A673 (cell line): ENCODE data around the gene BICC1.

Experiments
- EZH2 ChIP-seq: fragments of 200-600 bp; sonication (generic); IDR thresholded peaks from 2 replicates; pipeline ENCODE4 v1.6.1; 2017; ENCODE audit warnings: borderline replicate concordance, low read depth, mild to moderate bottlenecking, mixed read lengths, antibody characterized with exemption, low read length; ENCODE audit not compliant: poor library complexity, severe bottlenecking
- TF ChIP-seq, protein P1 (sequence below): fragments of 300-800, 200-600 bp; sonication (generic); conservative IDR thresholded peaks from 2 replicates; pipeline ENCODE4 v1.5.1; 2017; ENCODE audit warnings: low read depth, mild to moderate bottlenecking, antibody characterized with exemption, low read length, moderate library complexity, mixed read lengths

- TF ChIP-seq, protein P1, sequence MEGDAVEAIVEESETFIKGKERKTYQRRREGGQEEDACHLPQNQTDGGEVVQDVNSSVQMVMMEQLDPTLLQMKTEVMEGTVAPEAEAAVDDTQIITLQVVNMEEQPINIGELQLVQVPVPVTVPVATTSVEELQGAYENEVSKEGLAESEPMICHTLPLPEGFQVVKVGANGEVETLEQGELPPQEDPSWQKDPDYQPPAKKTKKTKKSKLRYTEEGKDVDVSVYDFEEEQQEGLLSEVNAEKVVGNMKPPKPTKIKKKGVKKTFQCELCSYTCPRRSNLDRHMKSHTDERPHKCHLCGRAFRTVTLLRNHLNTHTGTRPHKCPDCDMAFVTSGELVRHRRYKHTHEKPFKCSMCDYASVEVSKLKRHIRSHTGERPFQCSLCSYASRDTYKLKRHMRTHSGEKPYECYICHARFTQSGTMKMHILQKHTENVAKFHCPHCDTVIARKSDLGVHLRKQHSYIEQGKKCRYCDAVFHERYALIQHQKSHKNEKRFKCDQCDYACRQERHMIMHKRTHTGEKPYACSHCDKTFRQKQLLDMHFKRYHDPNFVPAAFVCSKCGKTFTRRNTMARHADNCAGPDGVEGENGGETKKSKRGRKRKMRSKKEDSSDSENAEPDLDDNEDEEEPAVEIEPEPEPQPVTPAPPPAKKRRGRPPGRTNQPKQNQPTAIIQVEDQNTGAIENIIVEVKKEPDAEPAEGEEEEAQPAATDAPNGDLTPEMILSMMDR, result no peak
- TF ChIP-seq EZH2, result no peak
Observed at GRCh38 chr10:58773944-58774343, 261.3 kb downstream of the BICC1 start.
